GM23248 (cell line): ENCODE data around the gene TCF7L2. TPM values are rescaled to one million over a fixed set of nuclear protein-coding genes. Genes with fewer than 3 reads are reported as not detected.

Experiments
- DNase-seq: peaks from one replicate; pipeline ENCODE4 v3.0.0-alpha.2; 2015
- H2AFZ ChIP-seq: fragments of 200-600 bp; sonication (generic); 2 replicates; pipeline ENCODE4 v1.6.1; 2016; ENCODE audit warnings: antibody characterized with exemption
- H3F3A ChIP-seq: fragments of 200-600 bp; sonication (generic); 2 replicates; pipeline ENCODE4 v1.6.1; 2016; ENCODE audit warnings: mild to moderate bottlenecking, antibody characterized with exemption, mixed run types; ENCODE audit not compliant: insufficient read depth
- H3K27ac ChIP-seq: fragments of 200-600 bp; sonication (generic); 2 replicates; pipeline ENCODE4 v1.5.1; 2016; ENCODE audit warnings: mild to moderate bottlenecking
- H3K27me3 ChIP-seq: fragments of 200-600 bp; sonication (generic); replicated peaks from 2 replicates; pipeline ENCODE4 v1.6.1; 2016; ENCODE audit warnings: mild to moderate bottlenecking; ENCODE audit not compliant: insufficient read depth
- H3K36me3 ChIP-seq: fragments of 200-600 bp; sonication (generic); 2 replicates; pipeline ENCODE4 v1.6.1; 2016; ENCODE audit warnings: low read depth, mild to moderate bottlenecking
- H3K4me1 ChIP-seq: fragments of 200-600 bp; sonication (generic); 2 replicates; pipeline ENCODE4 v1.6.1; 2016; ENCODE audit warnings: mild to moderate bottlenecking; ENCODE audit not compliant: insufficient read depth
- H3K4me2 ChIP-seq: fragments of 200-600 bp; sonication (generic); one replicate; pipeline ENCODE4 v1.6.1; 2016; ENCODE audit warnings: mild to moderate bottlenecking; ENCODE audit not compliant: unreplicated experiment
- H3K4me3 ChIP-seq: fragments of 200-600 bp; sonication (generic); 2 replicates; pipeline ENCODE4 v1.5.1; 2016; ENCODE audit warnings: mild to moderate bottlenecking
- H3K79me2 ChIP-seq: fragments of 200-600 bp; sonication (generic); 2 replicates; pipeline ENCODE4 v1.6.1; 2016; ENCODE audit warnings: mild to moderate bottlenecking; ENCODE audit not compliant: insufficient read depth
- H3K9ac ChIP-seq: fragments of 200-600 bp; sonication (generic); 2 replicates; pipeline ENCODE4 v1.6.1; 2016; ENCODE audit warnings: mild to moderate bottlenecking
- H3K9me2 ChIP-seq: fragments of 200-600 bp; sonication (generic); 2 replicates; pipeline ENCODE4 v1.6.1; 2016; ENCODE audit warnings: mixed run types, mild to moderate bottlenecking, moderate library complexity; ENCODE audit not compliant: insufficient read depth
- H3K9me3 ChIP-seq: fragments of 200-600 bp; sonication (generic); one replicate; pipeline ENCODE4 v1.6.1; 2017; ENCODE audit warnings: low read depth
- H4K20me1 ChIP-seq: fragments of 200-600 bp; sonication (generic); 2 replicates; pipeline ENCODE4 v1.6.0; 2016; ENCODE audit not compliant: insufficient read depth
- EZH2 ChIP-seq: fragments of 200-600 bp; sonication (generic); IDR thresholded peaks from 2 replicates; pipeline ENCODE4 v1.6.1; 2018; ENCODE audit warnings: antibody characterized with exemption, mild to moderate bottlenecking; ENCODE audit not compliant: insufficient read depth, poor library complexity, severe bottlenecking
- EZH2phosphoT487 ChIP-seq: fragments of 200-600 bp; sonication (generic); IDR thresholded peaks from 2 replicates; pipeline ENCODE4 v1.6.1; 2018; ENCODE audit warnings: antibody characterized with exemption, moderate library complexity, mild to moderate bottlenecking, low read depth; ENCODE audit not compliant: insufficient read depth
- WGBS, 2 experiments: methylation state at CpG; one replicate each; pipeline ENCODE4 v1.1.6; 2015 to 2017; ENCODE audit warnings: low lambda C conversion rate in 2 of 2, low coverage in 1 of 2; ENCODE audit errors: missing lambda C conversion rate in 2 of 2; 5-methylcytosine and 5-hydroxymethylcytosine counted together
- in situ Hi-C: fragments of 300-500 bp; cut with MboI; formaldehyde crosslinking; loops from 2 replicates; pipeline ENCODE4 v1.15.0; 2020
- polyA plus RNA-seq: library from polyadenylated mRNA; unstranded; fragments of >200 nt; fragmentation: Nextera tagmentation; extraction: Ambion mirVana; gene quantifications from 2 replicates; pipeline ENCODE4 v1.2.1, GENCODE V29; 2016
- total RNA-seq: library from RNA; depleted of rRNA; stranded (reverse); fragments of >200 nt; shearing (Covaris generic); gene quantifications from 2 replicates; pipeline ENCODE4 v1.2.3, GENCODE V29; 2014

Gene TCF7L2
- total and polyA plus RNA-seq, 2 experiments from 2014 or later, result 6.2 to 19.3 TPM

GRCh38 chr10:113020475-113020753, 70.4 kb downstream of the TCF7L2 start:
- no peak overlapping the region for H2AFZ ChIP-seq
- no peak overlapping the region for H3K4me2 ChIP-seq
- H3K9me2 ChIP-seq, result no peaks in the 10 kb centered on the region
- WGBS, 2 experiments, result 83 to 84% methylated on average over 2 of the region's 2 CpGs
- no peak overlapping the region for H3K27ac ChIP-seq
- no peaks in the 10 kb centered on the region for H3K27me3 ChIP-seq
- peaks cover 97% of the 10 kb centered on the region for H3K79me2 ChIP-seq
- peaks cover 6% of the 10 kb centered on the region for H4K20me1 ChIP-seq
- peaks cover 13% of the 10 kb centered on the region for H3K4me1 ChIP-seq
- H3K9me3 ChIP-seq, result no peaks in the 10 kb centered on the region
- in situ Hi-C loops, result no loop called here
- H3K36me3 ChIP-seq, result no peaks in the 10 kb centered on the region
- H3F3A ChIP-seq, result no peaks in the 10 kb centered on the region
- no peak overlapping the region for H3K4me3 ChIP-seq
- no peak for DNase-seq
- H3K9ac ChIP-seq, result no peak overlapping the region
- TF ChIP-seq EZH2phosphoT487 (no peak), EZH2 (no peak)

GRCh38 chr10:113020838-113021237, 70.8 kb downstream of the TCF7L2 start:
- peaks cover 6% of the 10 kb centered on the region for H4K20me1 ChIP-seq
- H3K4me2 ChIP-seq, result no peak overlapping the region
- peaks cover 97% of the 10 kb centered on the region for H3K79me2 ChIP-seq
- no peaks in the 10 kb centered on the region for H3K27me3 ChIP-seq
- WGBS, 2 experiments, result 34 to 37% methylated on average over 7 of the region's 7 CpGs
- no peaks in the 10 kb centered on the region for H3K9me3 ChIP-seq
- H3F3A ChIP-seq, result no peaks in the 10 kb centered on the region
- H3K4me1 ChIP-seq, result peaks cover 13% of the 10 kb centered on the region
- in situ Hi-C loops, result no loop called here
- H2AFZ ChIP-seq, result no peak overlapping the region
- H3K9me2 ChIP-seq, result no peaks in the 10 kb centered on the region
- peak; percentile 33 for DNase-seq
- no peak overlapping the region for H3K9ac ChIP-seq
- no peak overlapping the region for H3K27ac ChIP-seq
- no peaks in the 10 kb centered on the region for H3K36me3 ChIP-seq
- no peak for TF ChIP-seq EZH2
- TF ChIP-seq EZH2phosphoT487, result no peak
- H3K4me3 ChIP-seq, result no peak overlapping the region

GRCh38 chr10:113021268-113022040, 71.4 kb downstream of the TCF7L2 start:
- TF ChIP-seq EZH2phosphoT487, result no peak
- Histone ChIP-seq H4K20me1 (peaks cover 6% of the 10 kb centered on the region; the same call in 1 of the 2 replicates), H3K27me3 (no peaks in the 10 kb centered on the region), H3K4me2 (no peak overlapping the region), H3K4me3 (no peak overlapping the region), H3K9me2 (no peaks in the 10 kb centered on the region), H3K36me3 (no peaks in the 10 kb centered on the region), H3K4me1 (peaks cover 16% of the 10 kb centered on the region), H2AFZ (no peak overlapping the region), H3F3A (0 out of 2 replicates have a peak, but pooled peaks cover under 1% of the 10 kb centered on the region), H3K9me3 (no peaks in the 10 kb centered on the region), H3K27ac (no peak overlapping the region), H3K79me2 (peaks cover 97% of the 10 kb centered on the region), H3K9ac (no peak overlapping the region)
- no peak for DNase-seq
- in situ Hi-C loops, result no loop called here
- 67 to 71% methylated on average over 9 of the region's 9 CpGs for WGBS, 2 experiments

GRCh38 chr10:113022265-113022664, 72.2 kb downstream of the TCF7L2 start:
- Histone ChIP-seq H2AFZ (no peak overlapping the region), H3F3A (peaks cover 8% of the 10 kb centered on the region), H3K9me3 (no peaks in the 10 kb centered on the region), H3K4me2 (no peak overlapping the region), H3K9ac (no peak overlapping the region), H3K4me3 (no peak overlapping the region), H3K79me2 (peaks cover 97% of the 10 kb centered on the region), H3K36me3 (no peaks in the 10 kb centered on the region), H4K20me1 (peaks cover 6% of the 10 kb centered on the region; the same call in 1 of the 2 replicates), H3K9me2 (no peaks in the 10 kb centered on the region), H3K27me3 (no peaks in the 10 kb centered on the region), H3K27ac (no peak overlapping the region), H3K4me1 (peaks cover 24% of the 10 kb centered on the region)
- TF ChIP-seq EZH2phosphoT487 (no peak), EZH2 (no peak)
- WGBS, 2 experiments, result 75 to 79% methylated on average over 7 of the region's 7 CpGs
- in situ Hi-C loops, result no loop called here
- no peak for DNase-seq

- H3K27ac ChIP-seq, result no peak overlapping the region
- in situ Hi-C loops, result no loop called here
- 95 to 97% methylated on average over 6 of the region's 6 CpGs for WGBS, 2 experiments
- peaks cover 31% of the 10 kb centered on the region for H3K4me1 ChIP-seq
- TF ChIP-seq EZH2phosphoT487 (no peak), EZH2 (no peak)
- no peak overlapping the region for H2AFZ ChIP-seq
- no peak for DNase-seq
- no peak overlapping the region for H3K4me3 ChIP-seq
- no peak overlapping the region for H3K4me2 ChIP-seq
- no peaks in the 10 kb centered on the region for H3K36me3 ChIP-seq
- no peaks in the 10 kb centered on the region; the same call in 1 of the 2 replicates for H4K20me1 ChIP-seq
- H3K9me3 ChIP-seq, result no peaks in the 10 kb centered on the region
- H3K27me3 ChIP-seq, result no peaks in the 10 kb centered on the region
- H3K79me2 ChIP-seq, result peaks cover 97% of the 10 kb centered on the region
- no peaks in the 10 kb centered on the region for H3K9me2 ChIP-seq
- peaks cover 11% of the 10 kb centered on the region for H3F3A ChIP-seq
- no peak overlapping the region for H3K9ac ChIP-seq
Observed at GRCh38 chr10:113023017-113023416, 73.0 kb downstream of the TCF7L2 start.
